Parathyroid adenoma (tissue), 2 donors: ENCODE results near the gene TM4SF18.

Experiments used
- H2AFZ ChIP-seq: fragments of 300-600 bp; sonication (generic); one replicate; pipeline ENCODE4 v1.7.0; 2017; ENCODE audit warnings: antibody characterized with exemption, mild to moderate bottlenecking
- H3K27ac ChIP-seq: fragments of 300-600 bp; sonication (generic); one replicate; pipeline ENCODE4 v1.7.0; 2017
- H3K27me3 ChIP-seq: fragments of 300-600 bp; sonication (generic); one replicate; pipeline ENCODE4 v1.7.0; 2017; ENCODE audit warnings: low read length; ENCODE audit not compliant: control insufficient read depth, insufficient read depth
- H3K36me3 ChIP-seq: fragments of 300-600 bp; sonication (generic); one replicate; pipeline ENCODE4 v1.7.0; 2017; ENCODE audit warnings: low read length; ENCODE audit not compliant: control insufficient read depth, insufficient read depth
- H3K4me1 ChIP-seq: fragments of 300-600 bp; sonication (generic); one replicate; pipeline ENCODE4 v1.7.0; 2017; ENCODE audit warnings: control low read depth
- H3K4me2 ChIP-seq: fragments of 300-600 bp; sonication (generic); one replicate; pipeline ENCODE4 v1.7.0; 2017; ENCODE audit warnings: low read length
- H3K4me3 ChIP-seq: fragments of 300-600 bp; sonication (generic); one replicate; pipeline ENCODE4 v1.7.0; 2017; ENCODE audit warnings: low read depth, low read length
- H3K79me2 ChIP-seq: fragments of 300-600 bp; sonication (generic); one replicate; pipeline ENCODE4 v1.7.0; 2017; ENCODE audit warnings: control low read depth
- H3K9ac ChIP-seq: fragments of 300-600 bp; sonication (generic); one replicate; pipeline ENCODE4 v1.7.0; 2017; ENCODE audit warnings: mild to moderate bottlenecking
- H3K9me3 ChIP-seq: fragments of 300-600 bp; sonication (generic); one replicate; pipeline ENCODE4 v1.7.0; 2017; ENCODE audit warnings: low read length; ENCODE audit not compliant: control insufficient read depth
- TF ChIP-seq, protein P1 (sequence below): fragments of 300-600 bp; sonication (generic); IDR thresholded peaks from one replicate; pipeline ENCODE4 v1.7.0; 2017; ENCODE audit warnings: antibody characterized with exemption, mild to moderate bottlenecking
- donor health status: primary hyperparathyroidism.

The TM4SF18 gene

DNA sequence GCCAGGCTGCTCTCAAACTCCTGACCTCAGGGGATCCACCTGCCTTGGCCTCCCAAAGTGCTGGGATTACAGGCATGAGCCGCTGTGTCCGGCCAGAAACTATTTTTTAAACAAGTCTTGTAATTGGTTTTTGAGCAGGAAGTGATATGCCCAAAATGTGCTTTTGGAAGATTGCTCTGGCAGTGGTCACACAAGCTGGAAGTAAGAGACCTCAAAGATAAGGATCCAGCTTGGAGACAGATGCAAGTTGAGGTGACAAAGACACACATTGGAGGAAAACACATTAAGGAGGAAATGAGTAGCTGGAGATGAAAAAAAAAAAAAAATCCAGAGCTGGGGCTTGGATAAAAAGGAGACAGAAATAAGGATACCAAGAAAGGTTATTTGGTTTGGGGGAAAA lies 6.3 kb downstream of the TM4SF18 start:
- no peaks in the 10 kb centered on the region for H3K27me3 ChIP-seq
- TF ChIP-seq, protein P1, sequence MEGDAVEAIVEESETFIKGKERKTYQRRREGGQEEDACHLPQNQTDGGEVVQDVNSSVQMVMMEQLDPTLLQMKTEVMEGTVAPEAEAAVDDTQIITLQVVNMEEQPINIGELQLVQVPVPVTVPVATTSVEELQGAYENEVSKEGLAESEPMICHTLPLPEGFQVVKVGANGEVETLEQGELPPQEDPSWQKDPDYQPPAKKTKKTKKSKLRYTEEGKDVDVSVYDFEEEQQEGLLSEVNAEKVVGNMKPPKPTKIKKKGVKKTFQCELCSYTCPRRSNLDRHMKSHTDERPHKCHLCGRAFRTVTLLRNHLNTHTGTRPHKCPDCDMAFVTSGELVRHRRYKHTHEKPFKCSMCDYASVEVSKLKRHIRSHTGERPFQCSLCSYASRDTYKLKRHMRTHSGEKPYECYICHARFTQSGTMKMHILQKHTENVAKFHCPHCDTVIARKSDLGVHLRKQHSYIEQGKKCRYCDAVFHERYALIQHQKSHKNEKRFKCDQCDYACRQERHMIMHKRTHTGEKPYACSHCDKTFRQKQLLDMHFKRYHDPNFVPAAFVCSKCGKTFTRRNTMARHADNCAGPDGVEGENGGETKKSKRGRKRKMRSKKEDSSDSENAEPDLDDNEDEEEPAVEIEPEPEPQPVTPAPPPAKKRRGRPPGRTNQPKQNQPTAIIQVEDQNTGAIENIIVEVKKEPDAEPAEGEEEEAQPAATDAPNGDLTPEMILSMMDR = no peak
- no peaks in the 10 kb centered on the region for H3K4me1 ChIP-seq
- no peaks in the 10 kb centered on the region for H3K9me3 ChIP-seq
- H2AFZ ChIP-seq = no peak overlapping the region
- H3K36me3 ChIP-seq = no peaks in the 10 kb centered on the region
- H3K9ac ChIP-seq = no peak overlapping the region
- H3K4me2 ChIP-seq = no peak overlapping the region
- H3K27ac ChIP-seq = no peak overlapping the region
- no peak overlapping the region for H3K4me3 ChIP-seq
- no peaks in the 10 kb centered on the region for H3K79me2 ChIP-seq

DNA sequence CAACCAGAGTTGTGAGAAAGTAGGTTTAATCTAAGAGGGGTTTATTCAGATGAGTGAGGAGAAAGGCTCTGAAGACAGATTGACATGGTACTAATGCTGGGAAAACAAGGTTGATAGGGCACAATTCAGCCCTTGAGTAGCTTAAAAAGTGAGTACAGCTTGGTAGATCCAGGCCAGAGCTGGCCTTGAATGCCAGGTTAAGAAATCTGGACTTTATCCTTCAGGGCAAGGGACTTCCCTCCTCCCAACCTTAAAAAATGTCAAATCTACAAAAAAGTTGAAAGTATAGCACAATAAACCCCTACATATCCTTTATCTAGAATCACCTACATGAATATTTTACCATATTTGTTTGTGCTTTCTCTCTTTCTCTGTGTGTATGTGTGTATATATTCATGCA lies 7.9 kb downstream of the TM4SF18 start:
- no peaks in the 10 kb centered on the region for H3K36me3 ChIP-seq
- no peaks in the 10 kb centered on the region for H3K79me2 ChIP-seq
- H3K9me3 ChIP-seq = no peaks in the 10 kb centered on the region
- no peak overlapping the region for H3K4me2 ChIP-seq
- no peak overlapping the region for H2AFZ ChIP-seq
- H3K4me3 ChIP-seq = no peak overlapping the region
- no peaks in the 10 kb centered on the region for H3K4me1 ChIP-seq
- TF ChIP-seq, protein P1 = no peak
- H3K27ac ChIP-seq = no peak overlapping the region
- no peak overlapping the region for H3K9ac ChIP-seq
- no peaks in the 10 kb centered on the region for H3K27me3 ChIP-seq

DNA sequence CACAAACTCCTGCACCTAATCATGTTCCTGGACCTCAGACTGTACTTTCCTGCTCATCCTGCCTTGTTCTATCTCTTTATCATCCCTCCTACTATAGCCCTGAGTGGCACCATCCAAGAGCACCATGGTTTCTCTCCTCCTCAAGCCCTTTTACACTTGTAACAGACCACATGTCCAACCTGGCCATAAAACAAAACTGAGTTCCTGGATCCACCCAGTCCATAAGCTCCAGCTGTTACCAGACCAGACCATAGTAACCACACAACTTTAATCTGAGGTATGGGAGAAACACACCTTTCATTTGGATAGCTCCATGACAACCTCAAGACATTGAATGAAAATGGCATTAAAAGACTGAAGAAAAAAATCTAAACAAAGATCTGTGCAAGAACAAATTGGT lies 9.1 kb downstream of the TM4SF18 start:
- H3K9me3 ChIP-seq = no peaks in the 10 kb centered on the region
- H3K36me3 ChIP-seq = no peaks in the 10 kb centered on the region
- no peaks in the 10 kb centered on the region for H3K27me3 ChIP-seq
- no peak overlapping the region for H3K9ac ChIP-seq
- no peak overlapping the region for H3K4me2 ChIP-seq
- no peaks in the 10 kb centered on the region for H3K4me1 ChIP-seq
- H3K4me3 ChIP-seq = no peak overlapping the region
- no peak overlapping the region for H3K27ac ChIP-seq
- TF ChIP-seq, protein P1 = no peak
- no peaks in the 10 kb centered on the region for H3K79me2 ChIP-seq
- H2AFZ ChIP-seq = no peak overlapping the region

DNA sequence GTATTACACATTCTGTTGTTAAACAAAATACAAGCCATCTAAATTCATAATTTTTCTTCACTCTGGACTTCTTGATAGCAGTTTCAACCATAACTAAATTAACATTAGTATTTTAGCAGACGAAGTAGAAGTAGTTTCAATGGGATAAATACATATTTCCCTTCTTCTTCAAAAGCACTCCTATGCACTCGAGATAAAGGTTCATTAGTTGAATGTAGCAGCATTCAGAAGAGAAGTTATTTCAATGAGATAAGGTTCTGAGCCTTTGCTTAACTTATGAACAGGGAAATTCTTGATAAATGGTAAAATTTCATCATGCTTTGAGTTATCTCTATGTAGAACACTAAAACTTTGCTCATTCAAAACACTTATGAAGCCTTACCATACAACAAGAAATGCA lies 11.8 kb downstream of the TM4SF18 start:
- TF ChIP-seq, protein P1 = no peak
- H2AFZ ChIP-seq = no peak overlapping the region
- no peak overlapping the region for H3K4me3 ChIP-seq
- no peaks in the 10 kb centered on the region for H3K4me1 ChIP-seq
- H3K4me2 ChIP-seq = no peak overlapping the region
- H3K9me3 ChIP-seq = no peaks in the 10 kb centered on the region
- no peaks in the 10 kb centered on the region for H3K36me3 ChIP-seq
- no peaks in the 10 kb centered on the region for H3K27me3 ChIP-seq
- H3K79me2 ChIP-seq = no peaks in the 10 kb centered on the region
- H3K27ac ChIP-seq = no peak overlapping the region
- no peak overlapping the region for H3K9ac ChIP-seq

DNA sequence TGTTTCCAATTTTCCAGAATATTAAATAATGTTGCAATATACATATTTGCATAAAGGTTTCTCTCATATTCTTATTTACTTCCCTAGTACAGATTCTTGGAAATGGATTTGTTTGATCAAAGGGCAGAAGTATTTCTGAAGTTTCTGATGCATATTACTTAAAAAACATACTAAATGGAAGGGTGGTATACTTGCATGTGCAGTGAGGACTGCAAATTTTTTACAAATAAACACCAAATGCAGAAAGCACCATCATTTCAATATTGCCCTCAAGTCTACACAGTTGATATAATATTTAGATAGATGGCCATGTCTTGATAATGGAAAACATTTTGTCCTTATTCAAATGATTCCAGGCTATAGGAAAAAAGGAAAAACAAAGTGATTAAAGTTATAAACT lies 12.3 kb downstream of the TM4SF18 start:
- Histone ChIP-seq H3K36me3 (no peaks in the 10 kb centered on the region), H3K4me2 (no peak overlapping the region), H3K27me3 (no peaks in the 10 kb centered on the region), H3K4me3 (no peak overlapping the region), H3K9ac (no peak overlapping the region), H3K9me3 (no peaks in the 10 kb centered on the region), H3K4me1 (no peaks in the 10 kb centered on the region), H3K27ac (no peak overlapping the region), H3K79me2 (no peaks in the 10 kb centered on the region), H2AFZ (no peak overlapping the region)
- TF ChIP-seq, protein P1 = no peak
